ENCODE measurements around the gene GOLPH3L.
"Not testable (repeated sequence)": the region's sequence is repeated elsewhere in the genome, so short reads cannot be mapped to it uniquely, and the experiment has no call there.

Gene GOLPH3L

GRCh38 chr1:150654635-150655034 lies 42.3 kb downstream of the GOLPH3L start:
- not testable (repeated sequence) for DNase-seq

GRCh38 chr1:150650193-150650592 lies 46.8 kb downstream of the GOLPH3L start:
- DNase-seq, result no peak

GRCh38 chr1:150649441-150650075 lies 47.4 kb downstream of the GOLPH3L start:
- no peak for DNase-seq

- DNase-seq, result no peak
Measured at GRCh38 chr1:150642296-150642695, 54.7 kb downstream of the GOLPH3L start.

DNA sequence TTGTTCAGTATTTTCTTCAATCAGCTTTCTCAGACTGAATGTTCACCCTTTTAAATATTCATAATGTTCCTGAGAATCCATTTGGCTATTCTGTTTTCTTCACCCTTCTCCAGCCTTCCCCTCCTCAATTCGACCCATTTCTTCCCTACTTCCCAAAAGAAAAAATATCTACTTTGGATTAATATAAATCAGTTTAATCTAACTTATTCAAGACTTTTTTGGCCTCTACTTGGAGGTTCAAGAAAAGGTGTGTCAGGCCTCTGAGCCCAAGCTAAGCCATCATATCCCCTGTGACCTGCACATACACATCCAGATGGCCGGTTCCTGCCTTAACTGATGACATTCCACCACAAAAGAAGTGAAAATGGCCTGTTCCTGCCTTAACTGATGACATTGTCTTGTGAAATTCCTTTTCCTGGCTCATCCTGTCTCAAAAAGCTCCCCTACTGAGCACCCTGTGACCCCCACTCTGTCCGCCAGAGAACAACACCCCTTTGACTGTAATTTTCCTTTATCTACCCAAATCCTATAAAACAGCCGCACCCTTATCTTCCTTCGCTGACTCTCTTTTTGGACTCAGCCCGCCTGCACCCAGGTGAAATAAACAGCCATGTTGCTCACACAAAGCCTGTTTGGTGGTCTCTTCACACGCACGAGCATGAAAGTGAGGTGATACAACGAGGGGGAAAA lies 55.7 kb downstream of the GOLPH3L start:
- not testable (repeated sequence) for DNase-seq

- DNase-seq, result not testable (repeated sequence)
Measured at GRCh38 chr1:150638430-150638829, 58.5 kb downstream of the GOLPH3L start.

- DNase-seq, result peak; percentile 89
Measured at GRCh38 chr1:150634839-150635622, 61.9 kb downstream of the GOLPH3L start.

- DNase-seq, result peak; percentile 99
Measured at GRCh38 chr1:150629115-150629928, 67.6 kb downstream of the GOLPH3L start, which contains the start of gene ENSA. TSS of gene ENSA (minus strand) at chr1:150629612. CDS start at chr1:150629470, 142 bp downstream.

GRCh38 chr1:150628766-150629114 lies 68.2 kb downstream of the GOLPH3L start:
- DNase-seq, result no peak

DNA sequence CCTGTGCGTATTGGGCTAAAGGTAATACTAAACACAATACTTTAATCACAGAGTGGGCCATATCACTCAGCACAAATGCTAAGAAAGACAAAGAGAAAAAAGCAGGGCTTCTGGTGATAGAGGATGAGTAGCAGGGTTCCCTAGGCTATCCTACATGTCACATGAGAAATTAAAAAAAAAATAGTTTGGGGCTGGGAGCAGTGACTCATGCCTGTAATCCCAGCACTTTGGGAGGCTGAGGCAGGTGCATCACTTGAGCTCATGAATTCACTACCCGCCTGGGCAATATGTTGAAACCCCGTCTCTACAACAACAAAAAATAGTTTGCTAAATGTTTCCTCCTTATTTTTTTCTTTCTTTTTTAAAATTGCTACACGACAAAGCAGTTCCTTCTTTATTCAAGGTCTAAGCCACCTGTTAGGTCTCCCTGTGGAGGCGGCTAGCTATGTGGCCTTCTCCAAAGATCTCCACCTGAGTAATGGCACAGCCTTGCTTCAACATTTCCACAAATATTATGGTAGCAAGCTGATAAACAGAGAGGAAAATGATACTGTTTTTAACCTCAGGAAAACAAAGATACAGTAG lies 69.0 kb downstream of the GOLPH3L start:
- DNase-seq, result no peak

DNA sequence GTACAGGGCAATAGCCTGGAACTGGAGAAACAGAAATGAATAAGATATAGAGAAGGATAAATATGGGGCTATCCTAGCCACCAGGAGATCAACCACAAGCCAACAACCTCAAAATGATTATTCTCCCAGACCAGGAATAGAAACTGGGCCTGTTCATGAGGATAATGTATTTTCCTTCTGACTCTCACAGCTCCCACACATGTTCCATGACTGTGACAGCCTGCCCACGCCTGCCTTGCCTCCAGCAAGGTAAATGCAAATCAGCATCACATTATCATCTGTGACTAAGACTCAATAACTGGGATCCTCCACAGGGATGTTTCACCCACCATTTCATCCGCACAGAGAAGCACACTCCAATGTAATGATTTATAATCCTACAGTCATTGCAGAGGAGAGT lies 70.8 kb downstream of the GOLPH3L start:
- DNase-seq, result no peak

DNA sequence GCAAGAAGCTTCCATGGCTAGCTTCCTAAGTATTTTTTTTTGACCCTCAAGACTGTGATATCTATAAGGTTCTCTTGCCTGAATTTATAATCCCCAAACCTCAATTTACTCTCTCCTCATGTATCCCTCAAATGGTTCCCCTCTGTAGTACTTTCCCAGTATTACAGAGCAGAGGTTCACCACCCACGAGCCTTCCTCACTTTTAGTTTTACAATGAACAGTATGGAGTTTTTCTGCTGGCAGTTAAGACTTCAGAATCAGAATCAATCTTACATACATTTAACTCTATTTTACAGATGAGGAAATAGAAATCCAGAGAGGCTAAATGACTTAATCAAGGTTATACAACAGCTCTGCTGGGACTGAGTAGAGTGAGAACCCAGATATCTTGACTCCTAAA lies 72.4 kb downstream of the GOLPH3L start:
- not testable (repeated sequence) for DNase-seq

DNA sequence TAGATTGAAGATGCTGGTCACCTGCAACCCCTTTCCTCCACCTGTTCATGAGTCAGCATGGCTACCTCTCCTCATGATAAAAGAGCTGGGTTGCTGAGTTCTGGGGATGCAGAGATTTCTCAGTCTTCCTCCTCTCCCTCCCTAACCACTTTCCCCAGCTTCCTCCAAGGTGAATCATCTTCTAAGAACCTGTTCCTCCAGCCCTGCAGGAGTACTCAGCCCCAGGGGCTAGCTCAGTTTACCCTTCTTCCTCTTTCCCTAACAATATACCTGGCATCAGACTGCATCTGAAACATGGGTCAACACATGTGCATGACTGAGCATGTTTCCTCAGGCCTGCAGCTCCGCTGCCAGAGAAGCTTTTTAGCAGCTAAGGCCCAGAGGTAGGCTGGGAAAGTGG lies 72.8 kb downstream of the GOLPH3L start:
- not testable (repeated sequence) for DNase-seq

DNA sequence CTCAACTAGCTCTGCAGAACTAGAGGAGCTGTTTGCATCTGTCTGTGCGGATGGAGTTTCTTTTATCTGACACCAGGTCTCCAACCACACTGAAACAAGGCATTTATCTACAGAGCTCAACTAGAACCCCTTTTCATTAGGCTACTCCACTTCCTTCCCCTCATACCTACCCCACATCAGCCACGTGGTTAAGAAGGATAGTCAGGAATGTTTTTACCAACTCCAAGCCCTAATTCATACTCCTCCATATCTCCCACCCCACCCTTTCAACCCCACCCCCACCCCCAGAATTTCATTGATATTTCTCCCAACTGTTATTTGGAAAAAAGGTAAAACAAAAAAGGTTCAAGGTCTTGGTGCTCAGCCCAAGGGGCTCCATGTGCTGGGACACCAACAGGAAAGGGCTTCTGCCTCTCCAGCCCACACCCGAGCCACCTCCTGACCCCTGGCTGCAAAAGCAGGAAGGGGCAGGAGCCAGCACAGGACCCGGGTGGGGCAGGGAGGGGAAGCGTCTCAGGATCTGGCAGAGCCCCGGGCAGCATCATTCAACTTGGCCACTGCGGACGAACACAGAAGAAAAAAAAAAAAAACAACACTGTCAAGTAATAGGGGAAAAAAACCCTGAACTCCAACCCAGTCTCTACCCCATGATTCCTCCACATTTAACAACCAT lies 74.5 kb downstream of the GOLPH3L start:
- DNase-seq, result no peak

DNA sequence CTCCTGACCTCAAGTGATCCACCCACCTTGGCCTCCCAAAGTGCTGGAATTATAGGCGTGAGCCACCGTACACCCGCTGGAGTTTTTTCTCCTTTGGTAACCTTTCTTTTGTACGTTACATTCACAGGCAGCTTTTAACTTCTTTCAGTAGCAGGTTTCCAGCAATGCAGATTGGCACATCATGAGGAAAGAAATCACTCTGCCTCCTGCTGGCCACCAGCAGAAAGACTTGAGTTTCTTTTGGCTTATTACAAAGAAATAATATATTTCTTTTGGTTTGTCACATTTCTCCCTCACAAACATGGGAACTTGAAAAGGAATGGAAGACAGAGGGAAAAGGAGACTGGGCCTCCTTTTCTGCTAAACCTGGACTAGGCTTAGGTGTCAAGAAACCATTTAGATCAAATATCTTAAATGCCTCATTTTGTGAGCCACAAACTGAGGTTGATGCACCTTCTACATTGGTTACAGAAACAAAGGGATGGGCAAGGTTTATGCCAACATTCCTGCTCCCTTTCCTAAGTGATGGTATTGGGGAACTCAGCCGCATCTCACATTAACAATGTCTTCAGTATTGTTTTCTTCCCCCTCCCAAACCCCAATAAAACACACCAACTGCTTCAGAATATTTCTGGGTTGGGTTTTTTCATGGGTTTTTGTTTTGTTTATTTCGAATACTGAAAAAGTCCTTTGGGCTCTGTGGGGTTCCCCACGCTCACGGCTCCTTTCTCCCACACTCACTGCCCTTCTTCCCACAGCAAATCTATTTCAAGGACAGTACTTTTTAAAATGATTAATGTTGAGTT lies 75.3 kb downstream of the GOLPH3L start:
- DNase-seq, result peak; percentile 69

GRCh38 chr1:150620919-150621318 lies 76.0 kb downstream of the GOLPH3L start:
- no peak for DNase-seq

DNA sequence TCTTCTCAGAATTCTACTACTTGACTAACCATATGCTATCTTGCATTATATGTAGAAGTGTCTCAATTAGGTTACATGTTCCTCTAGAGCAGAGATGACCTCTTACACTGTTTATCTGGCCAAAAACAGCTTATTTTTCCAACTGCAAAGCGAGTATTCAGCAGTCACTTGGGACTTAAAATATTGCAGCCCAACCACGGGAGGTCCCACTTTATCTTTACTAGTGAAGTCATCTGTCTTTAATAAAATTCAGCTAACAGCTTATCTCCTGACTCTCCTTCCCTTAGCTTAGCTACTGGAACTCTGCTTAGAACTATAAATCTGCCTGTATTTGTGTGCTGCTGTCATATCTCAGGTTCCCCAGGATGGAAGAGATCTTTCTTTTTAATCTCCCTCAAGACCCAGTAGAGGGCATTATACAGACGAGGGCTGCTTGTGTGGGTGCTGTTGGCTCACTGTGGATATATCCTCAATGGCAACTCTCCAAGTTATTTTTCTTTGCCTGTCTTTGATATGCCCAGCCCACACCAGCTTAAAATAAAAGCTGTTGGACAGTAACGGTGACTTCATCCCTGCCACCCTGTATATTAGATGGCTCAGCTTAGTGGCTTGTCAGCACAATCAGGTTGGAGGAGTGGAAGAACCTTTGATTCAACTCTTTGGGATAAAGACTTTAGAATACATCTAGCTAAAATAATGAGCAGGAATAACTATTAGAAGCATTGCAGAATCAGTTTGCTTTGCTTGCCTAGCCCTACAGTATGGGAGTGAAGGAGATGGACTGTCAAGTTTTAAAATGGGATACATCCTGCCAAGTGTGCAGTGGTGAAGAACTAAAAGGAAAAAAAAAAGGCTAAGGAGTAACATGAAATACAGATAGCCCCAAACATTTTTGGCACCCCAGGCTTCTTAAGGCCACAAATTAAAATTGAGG lies 77.1 kb downstream of the GOLPH3L start:
- DNase-seq, result peak; percentile 90

- no peak for DNase-seq
Measured at GRCh38 chr1:150615346-150616201, 81.4 kb downstream of the GOLPH3L start.
